ENCODE measurements around the gene BANK1.

DNA sequence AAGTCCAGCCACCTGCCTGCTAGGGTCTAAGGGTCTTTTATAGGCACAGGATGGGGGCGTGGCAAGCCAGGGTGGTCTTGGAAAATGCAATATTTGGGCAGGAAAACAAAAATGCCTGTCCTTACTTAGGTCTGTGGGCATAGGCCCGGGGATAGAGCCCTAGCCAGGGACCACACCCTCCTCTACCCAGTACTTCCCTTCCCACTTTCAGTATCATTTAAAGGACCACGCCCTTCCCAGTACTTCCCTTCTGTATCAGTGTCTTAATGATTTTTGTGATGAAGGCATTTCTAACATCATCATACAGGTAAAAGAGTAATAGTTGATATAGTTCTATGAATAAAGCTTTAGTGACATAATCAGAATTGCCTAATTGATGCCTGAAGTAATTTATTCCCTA, 11.4 kb downstream of the BANK1 start:
- TF ChIP-seq POLR2AphosphoS5 (IDR thresholded peaks at IDR 0.05; ENCODE audit: low read depth, low read length), result no peak
- TF ChIP-seq, protein P1, sequence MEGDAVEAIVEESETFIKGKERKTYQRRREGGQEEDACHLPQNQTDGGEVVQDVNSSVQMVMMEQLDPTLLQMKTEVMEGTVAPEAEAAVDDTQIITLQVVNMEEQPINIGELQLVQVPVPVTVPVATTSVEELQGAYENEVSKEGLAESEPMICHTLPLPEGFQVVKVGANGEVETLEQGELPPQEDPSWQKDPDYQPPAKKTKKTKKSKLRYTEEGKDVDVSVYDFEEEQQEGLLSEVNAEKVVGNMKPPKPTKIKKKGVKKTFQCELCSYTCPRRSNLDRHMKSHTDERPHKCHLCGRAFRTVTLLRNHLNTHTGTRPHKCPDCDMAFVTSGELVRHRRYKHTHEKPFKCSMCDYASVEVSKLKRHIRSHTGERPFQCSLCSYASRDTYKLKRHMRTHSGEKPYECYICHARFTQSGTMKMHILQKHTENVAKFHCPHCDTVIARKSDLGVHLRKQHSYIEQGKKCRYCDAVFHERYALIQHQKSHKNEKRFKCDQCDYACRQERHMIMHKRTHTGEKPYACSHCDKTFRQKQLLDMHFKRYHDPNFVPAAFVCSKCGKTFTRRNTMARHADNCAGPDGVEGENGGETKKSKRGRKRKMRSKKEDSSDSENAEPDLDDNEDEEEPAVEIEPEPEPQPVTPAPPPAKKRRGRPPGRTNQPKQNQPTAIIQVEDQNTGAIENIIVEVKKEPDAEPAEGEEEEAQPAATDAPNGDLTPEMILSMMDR (IDR thresholded peaks at IDR 0.05), result no peak
- TF ChIP-seq SIN3A (IDR thresholded peaks at IDR 0.05; ENCODE audit: borderline replicate concordance, insufficient read depth, low read depth, low read length), result no peak
- TF ChIP-seq, protein P2, sequence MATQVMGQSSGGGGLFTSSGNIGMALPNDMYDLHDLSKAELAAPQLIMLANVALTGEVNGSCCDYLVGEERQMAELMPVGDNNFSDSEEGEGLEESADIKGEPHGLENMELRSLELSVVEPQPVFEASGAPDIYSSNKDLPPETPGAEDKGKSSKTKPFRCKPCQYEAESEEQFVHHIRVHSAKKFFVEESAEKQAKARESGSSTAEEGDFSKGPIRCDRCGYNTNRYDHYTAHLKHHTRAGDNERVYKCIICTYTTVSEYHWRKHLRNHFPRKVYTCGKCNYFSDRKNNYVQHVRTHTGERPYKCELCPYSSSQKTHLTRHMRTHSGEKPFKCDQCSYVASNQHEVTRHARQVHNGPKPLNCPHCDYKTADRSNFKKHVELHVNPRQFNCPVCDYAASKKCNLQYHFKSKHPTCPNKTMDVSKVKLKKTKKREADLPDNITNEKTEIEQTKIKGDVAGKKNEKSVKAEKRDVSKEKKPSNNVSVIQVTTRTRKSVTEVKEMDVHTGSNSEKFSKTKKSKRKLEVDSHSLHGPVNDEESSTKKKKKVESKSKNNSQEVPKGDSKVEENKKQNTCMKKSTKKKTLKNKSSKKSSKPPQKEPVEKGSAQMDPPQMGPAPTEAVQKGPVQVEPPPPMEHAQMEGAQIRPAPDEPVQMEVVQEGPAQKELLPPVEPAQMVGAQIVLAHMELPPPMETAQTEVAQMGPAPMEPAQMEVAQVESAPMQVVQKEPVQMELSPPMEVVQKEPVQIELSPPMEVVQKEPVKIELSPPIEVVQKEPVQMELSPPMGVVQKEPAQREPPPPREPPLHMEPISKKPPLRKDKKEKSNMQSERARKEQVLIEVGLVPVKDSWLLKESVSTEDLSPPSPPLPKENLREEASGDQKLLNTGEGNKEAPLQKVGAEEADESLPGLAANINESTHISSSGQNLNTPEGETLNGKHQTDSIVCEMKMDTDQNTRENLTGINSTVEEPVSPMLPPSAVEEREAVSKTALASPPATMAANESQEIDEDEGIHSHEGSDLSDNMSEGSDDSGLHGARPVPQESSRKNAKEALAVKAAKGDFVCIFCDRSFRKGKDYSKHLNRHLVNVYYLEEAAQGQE (IDR thresholded peaks at IDR 0.05; ENCODE audit: insufficient read depth in 1 of 2, low read depth in 2 of 2, low read length in 1 of 2), result no peak

Data from Panc1 (cell line).